Measurements from ENCODE around the gene LOXL4. TPM values are rescaled to one million over a fixed set of nuclear protein-coding genes. Genes with fewer than 3 reads are reported as not detected.
"Not testable (repeated sequence)": the region's sequence is repeated elsewhere in the genome, so short reads cannot be mapped to it uniquely, and the experiment has no call there.

LOXL4 gene
- polyA plus RNA-seq, 4 donors, result 3.4 to 4.9 (median 4.5) TPM

- DNase-seq (ENCODE audit: low read depth in 4 of 4, low spot score in 2 of 4), result no peak
These were observed 20.0 kb downstream of the LOXL4 start for GRCh38 chr10:98248018-98248417.

- peak; percentile 63 to 78 (median 74) for DNase-seq (ENCODE audit: low read depth in 4 of 4, low spot score in 2 of 4)
These were observed 20.8 kb downstream of the LOXL4 start for GRCh38 chr10:98246911-98247805.

- DNase-seq (ENCODE audit: low read depth in 4 of 4, low spot score in 2 of 4), result no peak
These were observed 23.4 kb downstream of the LOXL4 start for GRCh38 chr10:98244586-98244985.

- DNase-seq (ENCODE audit: low read depth in 4 of 4, low spot score in 2 of 4), result no peak
These were observed 23.9 kb downstream of the LOXL4 start for GRCh38 chr10:98244141-98244540.

GRCh38 chr10:98242823-98243222 is 25.2 kb downstream of the LOXL4 start:
- DNase-seq (ENCODE audit: low read depth in 4 of 4, low spot score in 2 of 4), result no peak

- DNase-seq (ENCODE audit: low read depth in 4 of 4, low spot score in 2 of 4), result no peak
These were observed 27.5 kb downstream of the LOXL4 start for GRCh38 chr10:98240524-98240923.

GRCh38 chr10:98238391-98238790 is 29.6 kb downstream of the LOXL4 start:
- DNase-seq (ENCODE audit: low read depth in 4 of 4, low spot score in 2 of 4), result no peak

- no peak for DNase-seq (ENCODE audit: low read depth in 4 of 4, low spot score in 2 of 4)
These were observed 31.1 kb downstream of the LOXL4 start for GRCh38 chr10:98236862-98237261.

GRCh38 chr10:98235846-98236245 is 32.1 kb downstream of the LOXL4 start:
- DNase-seq (ENCODE audit: low read depth in 4 of 4, low spot score in 2 of 4), result no peak

GRCh38 chr10:98231417-98231816 is 36.6 kb downstream of the LOXL4 start:
- no peak for DNase-seq (ENCODE audit: low read depth in 4 of 4, low spot score in 2 of 4)

GRCh38 chr10:98228266-98228665 is 39.7 kb downstream of the LOXL4 start:
- DNase-seq (ENCODE audit: low read depth in 4 of 4, low spot score in 2 of 4), result not testable (repeated sequence)

- DNase-seq (ENCODE audit: low read depth in 4 of 4, low spot score in 2 of 4), result not testable (repeated sequence)
These were observed 40.3 kb downstream of the LOXL4 start for GRCh38 chr10:98227713-98228112.

GRCh38 chr10:98226508-98227144 is 41.4 kb downstream of the LOXL4 start:
- DNase-seq (ENCODE audit: low read depth in 4 of 4, low spot score in 2 of 4), result no peak

GRCh38 chr10:98224996-98225395 is 43.0 kb downstream of the LOXL4 start:
- DNase-seq (ENCODE audit: low read depth in 4 of 4, low spot score in 2 of 4), result no peak

GRCh38 chr10:98224509-98224908 is 43.5 kb downstream of the LOXL4 start:
- no peak for DNase-seq (ENCODE audit: low read depth in 4 of 4, low spot score in 2 of 4)

- DNase-seq (ENCODE audit: low read depth in 4 of 4, low spot score in 2 of 4), result no peak
These were observed 44.1 kb downstream of the LOXL4 start for GRCh38 chr10:98223874-98224273.

- no peak for DNase-seq (ENCODE audit: low read depth in 4 of 4, low spot score in 2 of 4)
These were observed 50.2 kb downstream of the LOXL4 start for GRCh38 chr10:98217801-98218200.

- no peak for DNase-seq (ENCODE audit: low read depth in 4 of 4, low spot score in 2 of 4)
These were observed 52.6 kb downstream of the LOXL4 start for GRCh38 chr10:98215373-98215772.

GRCh38 chr10:98213740-98214139 is 54.3 kb downstream of the LOXL4 start:
- DNase-seq (ENCODE audit: low read depth in 4 of 4, low spot score in 2 of 4), result no peak

GRCh38 chr10:98212196-98212595 is 55.8 kb downstream of the LOXL4 start:
- no peak for DNase-seq (ENCODE audit: low read depth in 4 of 4, low spot score in 2 of 4)

GRCh38 chr10:98209441-98209840 is 58.6 kb downstream of the LOXL4 start:
- no peak for DNase-seq (ENCODE audit: low read depth in 4 of 4, low spot score in 2 of 4)

GRCh38 chr10:98208925-98209324 is 59.1 kb downstream of the LOXL4 start:
- DNase-seq (ENCODE audit: low read depth in 4 of 4, low spot score in 2 of 4), result no peak

All from left renal cortex interstitium (tissue), 4 donors.